Measurements from ENCODE around the gene CACNA1S. TPM values are rescaled to one million over a fixed set of nuclear protein-coding genes. Genes with fewer than 3 reads are reported as not detected.

CACNA1S gene
- total and polyA plus RNA-seq, 2 of the 13 experiments (the other 11 are each of a cell fraction or from before 2014, with no cell fraction given): not detected

DNA sequence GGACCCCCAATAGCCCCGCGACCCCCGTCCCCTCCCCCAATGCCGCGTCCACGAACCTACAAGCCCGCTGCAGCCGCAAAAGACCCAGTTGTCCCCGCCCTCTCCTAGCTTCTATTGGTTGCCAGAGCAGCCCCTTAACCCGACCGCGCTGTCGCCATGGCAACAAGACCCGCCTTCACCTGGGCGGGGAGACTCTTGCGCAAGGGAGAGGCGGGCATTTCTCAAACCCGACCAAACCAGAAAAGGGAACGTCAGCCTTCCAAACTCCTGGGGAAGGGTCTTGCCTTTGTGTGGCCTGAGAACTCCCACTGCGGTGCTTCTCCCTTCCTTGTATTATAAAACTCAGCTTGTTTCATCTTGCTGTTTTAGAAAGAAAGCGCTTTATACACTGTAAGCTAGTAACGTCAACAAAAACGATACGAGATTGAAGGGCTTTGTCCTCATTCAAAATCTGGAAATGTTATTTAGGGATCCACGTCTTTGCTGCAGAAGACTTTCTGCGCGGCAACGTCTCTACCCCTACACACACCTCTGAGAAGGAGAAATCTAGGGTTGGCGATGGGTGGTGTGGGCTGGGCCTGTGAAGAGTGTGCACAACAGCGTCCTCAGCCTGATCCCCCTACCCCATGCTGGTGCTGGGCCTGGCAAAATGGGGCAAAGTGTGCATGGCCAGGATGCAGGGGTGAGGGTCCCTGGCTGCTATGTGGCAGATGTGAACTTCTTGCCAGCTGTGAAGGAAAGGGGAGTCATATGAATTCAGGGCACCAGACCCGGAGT is 42.4 kb upstream of the CACNA1S start, which contains the start of gene TMEM9 (continued):
- TF ChIP-seq ZFP36 (IDR thresholded peaks at IDR 0.05; ENCODE audit: borderline replicate concordance, low read depth, low read length, partially characterized antibody): no peak
- no peak for TF ChIP-seq ARID2 (CRISPR knock-in tag; IDR thresholded peaks at IDR 0.05; ENCODE audit: borderline replicate concordance)
- no peak for TF ChIP-seq NCOA1 (CRISPR knock-in tag; IDR thresholded peaks at IDR 0.05)
- TF ChIP-seq ZNF75D (CRISPR knock-in tag; IDR thresholded peaks at IDR 0.05; ENCODE audit: borderline replicate concordance): no peak
- TF ChIP-seq MTF1 (CRISPR knock-in tag; IDR thresholded peaks at IDR 0.05): no peak
- TF ChIP-seq ATAD3A (CRISPR knock-in tag; IDR thresholded peaks at IDR 0.05): no peak
- no peak for TF ChIP-seq SIX4 (CRISPR knock-in tag; IDR thresholded peaks at IDR 0.05)
- peak; percentile 89 for TF ChIP-seq SP5 (CRISPR knock-in tag; IDR thresholded peaks at IDR 0.05; ENCODE audit: borderline replicate concordance, low read depth)
- TF ChIP-seq FLYWCH1 (CRISPR knock-in tag; IDR thresholded peaks at IDR 0.05): no peak
- no peak for TF ChIP-seq ZNF34 (CRISPR knock-in tag; IDR thresholded peaks at IDR 0.05; ENCODE audit: borderline replicate concordance)
- no peak for TF ChIP-seq ZZZ3 (CRISPR knock-in tag; IDR thresholded peaks at IDR 0.05; ENCODE audit: borderline replicate concordance)
- TF ChIP-seq, protein P1, sequence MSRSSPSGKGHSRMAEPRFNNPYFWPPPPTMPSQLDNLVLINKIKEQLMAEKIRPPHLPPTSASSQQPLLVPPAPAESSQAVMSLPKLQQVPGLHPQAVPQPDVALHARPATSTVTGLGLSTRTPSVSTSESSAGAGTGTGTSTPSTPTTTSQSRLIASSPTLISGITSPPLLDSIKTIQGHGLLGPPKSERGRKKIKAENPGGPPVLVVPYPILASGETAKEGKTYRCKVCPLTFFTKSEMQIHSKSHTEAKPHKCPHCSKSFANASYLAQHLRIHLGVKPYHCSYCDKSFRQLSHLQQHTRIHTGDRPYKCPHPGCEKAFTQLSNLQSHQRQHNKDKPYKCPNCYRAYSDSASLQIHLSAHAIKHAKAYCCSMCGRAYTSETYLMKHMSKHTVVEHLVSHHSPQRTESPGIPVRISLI (CRISPR knock-in tag; IDR thresholded peaks at IDR 0.05; ENCODE audit: borderline replicate concordance): no peak
- no peak for TF ChIP-seq ZNF598 (CRISPR knock-in tag; IDR thresholded peaks at IDR 0.05; ENCODE audit: borderline replicate concordance)
- no peak for TF ChIP-seq ZNF670 (CRISPR knock-in tag; IDR thresholded peaks at IDR 0.05; ENCODE audit: borderline replicate concordance)
- TF ChIP-seq HOXA3 (CRISPR knock-in tag; IDR thresholded peaks at IDR 0.05): peak; percentile 51; the same call in 1 of the 2 replicates
- no peak for TF ChIP-seq ZNF839 (CRISPR knock-in tag; IDR thresholded peaks at IDR 0.05; ENCODE audit: borderline replicate concordance)
- TF ChIP-seq, protein P2, sequence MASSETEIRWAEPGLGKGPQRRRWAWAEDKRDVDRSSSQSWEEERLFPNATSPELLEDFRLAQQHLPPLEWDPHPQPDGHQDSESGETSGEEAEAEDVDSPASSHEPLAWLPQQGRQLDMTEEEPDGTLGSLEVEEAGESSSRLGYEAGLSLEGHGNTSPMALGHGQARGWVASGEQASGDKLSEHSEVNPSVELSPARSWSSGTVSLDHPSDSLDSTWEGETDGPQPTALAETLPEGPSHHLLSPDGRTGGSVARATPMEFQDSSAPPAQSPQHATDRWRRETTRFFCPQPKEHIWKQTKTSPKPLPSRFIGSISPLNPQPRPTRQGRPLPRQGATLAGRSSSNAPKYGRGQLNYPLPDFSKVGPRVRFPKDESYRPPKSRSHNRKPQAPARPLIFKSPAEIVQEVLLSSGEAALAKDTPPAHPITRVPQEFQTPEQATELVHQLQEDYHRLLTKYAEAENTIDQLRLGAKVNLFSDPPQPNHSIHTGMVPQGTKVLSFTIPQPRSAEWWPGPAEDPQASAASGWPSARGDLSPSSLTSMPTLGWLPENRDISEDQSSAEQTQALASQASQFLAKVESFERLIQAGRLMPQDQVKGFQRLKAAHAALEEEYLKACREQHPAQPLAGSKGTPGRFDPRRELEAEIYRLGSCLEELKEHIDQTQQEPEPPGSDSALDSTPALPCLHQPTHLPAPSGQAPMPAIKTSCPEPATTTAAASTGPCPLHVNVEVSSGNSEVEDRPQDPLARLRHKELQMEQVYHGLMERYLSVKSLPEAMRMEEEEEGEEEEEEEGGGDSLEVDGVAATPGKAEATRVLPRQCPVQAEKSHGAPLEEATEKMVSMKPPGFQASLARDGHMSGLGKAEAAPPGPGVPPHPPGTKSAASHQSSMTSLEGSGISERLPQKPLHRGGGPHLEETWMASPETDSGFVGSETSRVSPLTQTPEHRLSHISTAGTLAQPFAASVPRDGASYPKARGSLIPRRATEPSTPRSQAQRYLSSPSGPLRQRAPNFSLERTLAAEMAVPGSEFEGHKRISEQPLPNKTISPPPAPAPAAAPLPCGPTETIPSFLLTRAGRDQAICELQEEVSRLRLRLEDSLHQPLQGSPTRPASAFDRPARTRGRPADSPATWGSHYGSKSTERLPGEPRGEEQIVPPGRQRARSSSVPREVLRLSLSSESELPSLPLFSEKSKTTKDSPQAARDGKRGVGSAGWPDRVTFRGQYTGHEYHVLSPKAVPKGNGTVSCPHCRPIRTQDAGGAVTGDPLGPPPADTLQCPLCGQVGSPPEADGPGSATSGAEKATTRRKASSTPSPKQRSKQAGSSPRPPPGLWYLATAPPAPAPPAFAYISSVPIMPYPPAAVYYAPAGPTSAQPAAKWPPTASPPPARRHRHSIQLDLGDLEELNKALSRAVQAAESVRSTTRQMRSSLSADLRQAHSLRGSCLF (CRISPR knock-in tag; IDR thresholded peaks at IDR 0.05; ENCODE audit: borderline replicate concordance): no peak
- 0 out of 2 replicates have a peak, but pooled peaks have one; percentile 49 for TF ChIP-seq KDM2A (CRISPR knock-in tag; IDR thresholded peaks at IDR 0.05; ENCODE audit: borderline replicate concordance, low read depth)
- TF ChIP-seq POLR2AphosphoS5 (IDR thresholded peaks at IDR 0.05; ENCODE audit: low read depth, low read length): peak; percentile 63
- no peak for TF ChIP-seq SOX13 (IDR thresholded peaks at IDR 0.05)
- TF ChIP-seq SOX13 (CRISPR knock-in tag; conservative IDR thresholded peaks at IDR 0.05 in 1 of 2, IDR thresholded peaks at IDR 0.05 in 1 of 2): no peak
- TF ChIP-seq, protein P3, sequence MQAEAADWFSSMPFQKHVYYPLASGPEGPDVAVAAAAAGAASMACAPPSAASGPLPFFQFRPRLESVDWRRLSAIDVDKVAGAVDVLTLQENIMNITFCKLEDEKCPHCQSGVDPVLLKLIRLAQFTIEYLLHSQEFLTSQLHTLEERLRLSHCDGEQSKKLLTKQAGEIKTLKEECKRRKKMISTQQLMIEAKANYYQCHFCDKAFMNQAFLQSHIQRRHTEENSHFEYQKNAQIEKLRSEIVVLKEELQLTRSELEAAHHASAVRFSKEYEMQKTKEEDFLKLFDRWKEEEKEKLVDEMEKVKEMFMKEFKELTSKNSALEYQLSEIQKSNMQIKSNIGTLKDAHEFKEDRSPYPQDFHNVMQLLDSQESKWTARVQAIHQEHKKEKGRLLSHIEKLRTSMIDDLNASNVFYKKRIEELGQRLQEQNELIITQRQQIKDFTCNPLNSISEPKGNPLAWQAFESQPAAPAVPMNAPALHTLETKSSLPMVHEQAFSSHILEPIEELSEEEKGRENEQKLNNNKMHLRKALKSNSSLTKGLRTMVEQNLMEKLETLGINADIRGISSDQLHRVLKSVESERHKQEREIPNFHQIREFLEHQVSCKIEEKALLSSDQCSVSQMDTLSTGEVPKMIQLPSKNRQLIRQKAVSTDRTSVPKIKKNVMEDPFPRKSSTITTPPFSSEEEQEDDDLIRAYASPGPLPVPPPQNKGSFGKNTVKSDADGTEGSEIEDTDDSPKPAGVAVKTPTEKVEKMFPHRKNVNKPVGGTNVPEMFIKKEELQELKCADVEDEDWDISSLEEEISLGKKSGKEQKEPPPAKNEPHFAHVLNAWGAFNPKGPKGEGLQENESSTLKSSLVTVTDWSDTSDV (CRISPR knock-in tag; IDR thresholded peaks at IDR 0.05): no peak
